OCI-LY1 (cell line): ENCODE results near the gene STRADA.

Source experiments
- CTCF ChIP-seq: fragments of 200-600 bp; sonication (generic), shearing (Covaris generic); IDR thresholded peaks from 2 replicates; pipeline ENCODE4 v1.5.1; 2017; ENCODE audit warnings: mild to moderate bottlenecking, antibody characterized with exemption, low read length, moderate library complexity, mixed read lengths
- EZH2 ChIP-seq: fragments of 200-600 bp; sonication (generic), shearing (Covaris generic); IDR thresholded peaks from 2 replicates; pipeline ENCODE4 v1.8.0; 2017; ENCODE audit warnings: borderline replicate concordance, mixed run types, mild to moderate bottlenecking, antibody characterized with exemption, low read length, moderate library complexity, mixed read lengths

GRCh38 chr17:63774969-63775265 is 33.3 kb upstream of the STRADA start:
- TF ChIP-seq CTCF: no peak
- TF ChIP-seq EZH2: no peak
